GM23248 (cell line): ENCODE results near the gene SIK2.

ENCODE experiments used
- EZH2 ChIP-seq: fragments of 200-600 bp; sonication (generic); IDR thresholded peaks from 2 replicates; pipeline ENCODE4 v1.6.1; 2018; ENCODE audit warnings: antibody characterized with exemption, mild to moderate bottlenecking; ENCODE audit not compliant: insufficient read depth, poor library complexity, severe bottlenecking
- EZH2phosphoT487 ChIP-seq: fragments of 200-600 bp; sonication (generic); IDR thresholded peaks from 2 replicates; pipeline ENCODE4 v1.6.1; 2018; ENCODE audit warnings: antibody characterized with exemption, moderate library complexity, mild to moderate bottlenecking, low read depth; ENCODE audit not compliant: insufficient read depth

GRCh38 chr11:111736181-111736590, 133.9 kb downstream of the SIK2 start:
- TF ChIP-seq EZH2 (no peak), EZH2phosphoT487 (no peak)
